Testis (tissue), 2 donors: ENCODE data around the gene NIT1.

Source experiments
- POLR2A ChIP-seq: fragments of 450-650 bp; IDR thresholded peaks from one replicate; pipeline ENCODE4 v1.6.1; 2017; ENCODE audit warnings: antibody characterized with exemption, mild to moderate bottlenecking, moderate library complexity
- TF ChIP-seq, protein P1 (sequence below), 3 experiments: fragments of 450-650 bp in 2 of 3; fragments of 200-600 bp in 1 of 3; sonication (generic) in 1 of 3; IDR thresholded peaks; one replicate each; pipeline ENCODE4 v1.5.1; 2016 to 2019; ENCODE audit warnings: antibody characterized with exemption in 3 of 3, mild to moderate bottlenecking in 2 of 3, moderate library complexity in 1 of 3

DNA sequence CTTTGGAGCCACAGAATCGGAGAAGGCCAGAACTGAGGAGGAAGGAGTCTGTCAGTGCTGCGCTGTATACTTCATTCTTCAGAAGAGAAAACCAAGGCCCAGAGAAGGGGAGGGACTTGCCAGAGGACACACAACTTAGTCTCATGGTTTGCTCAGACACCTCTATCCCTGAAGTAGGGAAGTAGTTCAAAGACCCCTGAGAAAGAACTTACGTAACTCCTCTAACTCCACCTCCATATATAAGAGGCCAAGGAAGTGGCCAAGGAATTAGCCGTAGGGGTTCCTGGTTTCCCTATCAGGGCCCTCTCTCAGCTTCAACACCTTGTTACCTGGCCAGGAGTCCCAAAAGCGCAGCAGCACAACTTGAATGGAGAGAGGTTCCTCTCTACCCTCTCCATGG, 28.0 kb upstream of the NIT1 start:
- TF ChIP-seq POLR2A, result no peak
- TF ChIP-seq, protein P1, sequence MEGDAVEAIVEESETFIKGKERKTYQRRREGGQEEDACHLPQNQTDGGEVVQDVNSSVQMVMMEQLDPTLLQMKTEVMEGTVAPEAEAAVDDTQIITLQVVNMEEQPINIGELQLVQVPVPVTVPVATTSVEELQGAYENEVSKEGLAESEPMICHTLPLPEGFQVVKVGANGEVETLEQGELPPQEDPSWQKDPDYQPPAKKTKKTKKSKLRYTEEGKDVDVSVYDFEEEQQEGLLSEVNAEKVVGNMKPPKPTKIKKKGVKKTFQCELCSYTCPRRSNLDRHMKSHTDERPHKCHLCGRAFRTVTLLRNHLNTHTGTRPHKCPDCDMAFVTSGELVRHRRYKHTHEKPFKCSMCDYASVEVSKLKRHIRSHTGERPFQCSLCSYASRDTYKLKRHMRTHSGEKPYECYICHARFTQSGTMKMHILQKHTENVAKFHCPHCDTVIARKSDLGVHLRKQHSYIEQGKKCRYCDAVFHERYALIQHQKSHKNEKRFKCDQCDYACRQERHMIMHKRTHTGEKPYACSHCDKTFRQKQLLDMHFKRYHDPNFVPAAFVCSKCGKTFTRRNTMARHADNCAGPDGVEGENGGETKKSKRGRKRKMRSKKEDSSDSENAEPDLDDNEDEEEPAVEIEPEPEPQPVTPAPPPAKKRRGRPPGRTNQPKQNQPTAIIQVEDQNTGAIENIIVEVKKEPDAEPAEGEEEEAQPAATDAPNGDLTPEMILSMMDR (IDR thresholded peaks at IDR 0.05), result no peak
